ENCODE data around the gene MYO1B. TPM values are rescaled to one million over a fixed set of nuclear protein-coding genes. Genes with fewer than 3 reads are reported as not detected.

Gene MYO1B
- total and polyA plus RNA-seq, 2 of the 4 experiments (the other 2 are of a cell fraction), result 57.2 to 116 TPM

GRCh38 chr2:191253476-191253875 is 8.3 kb downstream of the MYO1B start:
- dilution Hi-C loops (cut with HindIII; ENCODE audit: low sequenced_read_pairs, unreplicated experiment) (no loop called here), in situ Hi-C loops (cut with MboI; ENCODE audit: low sequenced_read_pairs) (no loop called here), intact Hi-C loops (cut with micrococcal nuclease) (no loop called here)
- Histone ChIP-seq H3K9me1 (ENCODE audit: insufficient read depth, low read length) (peaks cover 34% of the 10 kb centered on the region), H3K9ac (ENCODE audit: low read depth, low read length) (no peak overlapping the region), H2BK5ac (ENCODE audit: low read depth, low read length, poor library complexity, severe bottlenecking) (no peak overlapping the region), H3K23ac (ENCODE audit: low read depth, low read length) (no peak overlapping the region), H2BK15ac (ENCODE audit: low read depth, low read length) (no peak overlapping the region), H3K79me1 (ENCODE audit: low read depth in 1 of 2, low read length in 2 of 2) (peaks cover 15 to 76% of the 10 kb centered on the region in 2 experiments), H4K8ac (ENCODE audit: low read depth in 2 of 2, low read length in 2 of 2) (no peak overlapping the region), H3K4ac (ENCODE audit: low read depth, low read length) (no peak overlapping the region), H3K36me3 (ENCODE audit: control insufficient read depth, insufficient read depth, low read length) (peaks cover 11% of the 10 kb centered on the region; the same call in 1 of the 2 replicates), H3K14ac (replicated peaks; ENCODE audit: low read depth, low read length) (peak overlapping the region; percentile 82; the same call in 1 of the 2 replicates), H3K27ac (ENCODE audit: insufficient read depth, low read length) (no peak overlapping the region), H4K91ac (ENCODE audit: insufficient read depth, low read depth, low read length) (no peak overlapping the region), H3K18ac (ENCODE audit: low read depth, low read length) (no peak overlapping the region), H3K4me3 (ENCODE audit: insufficient read depth, low read depth, low read length) (no peak overlapping the region), H3K27me3 (ENCODE audit: control insufficient read depth, insufficient read depth, low read length) (no peaks in the 10 kb centered on the region), H2AK5ac (ENCODE audit: low read depth, low read length) (no peak overlapping the region), H2AK9ac (replicated peaks; ENCODE audit: low read depth, low read length, poor library complexity) (no peak overlapping the region), H2BK120ac (ENCODE audit: low read depth, low read length) (no peak overlapping the region), H2AFZ (replicated peaks; ENCODE audit: low read length, poor library complexity) (no peak overlapping the region), H4K20me1 (ENCODE audit: insufficient read depth, low read length) (peaks cover 88% of the 10 kb centered on the region), H2BK20ac (ENCODE audit: low read depth, low read length) (no peak overlapping the region), H3K9me3 (ENCODE audit: control insufficient read depth, insufficient read depth, low read length) (no peaks in the 10 kb centered on the region), H3K4me1 (ENCODE audit: control insufficient read depth, insufficient read depth, low read length) (peaks cover 37% of the 10 kb centered on the region), H3K4me2 (ENCODE audit: low read depth, low read length) (peak overlapping the region; percentile 41; the same call in 1 of the 2 replicates), H3K56ac (ENCODE audit: extremely low read depth, insufficient read depth, low read length) (no peak overlapping the region), H4K5ac (ENCODE audit: low read depth, low read length) (no peak overlapping the region)
- no CpG with 5 or more reads among the region's 2 CpGs for WGBS, 2 experiments (ENCODE audit: extremely low coverage in 2 of 2, insufficient read length in 1 of 2)
- POLR2A ChIA-PET (ENCODE audit: unreplicated experiment), result no interaction called here
- TF ChIP-seq RCOR1 (IDR thresholded peaks at IDR 0.05; ENCODE audit: insufficient replicate concordance, low read length), result no peak
- no peak for TF ChIP-seq POLR2A (IDR thresholded peaks at IDR 0.05; ENCODE audit: low read depth, low read length)
- no peak for TF ChIP-seq MXI1 (IDR thresholded peaks at IDR 0.05; ENCODE audit: borderline replicate concordance, low read depth, low read length)
- no peak for TF ChIP-seq CEBPB (IDR thresholded peaks at IDR 0.05; ENCODE audit: low read depth, low read length)
- no peak for TF ChIP-seq CHD1 (IDR thresholded peaks at IDR 0.05; ENCODE audit: low read depth, low read length)
- no peak for TF ChIP-seq SMC3 (IDR thresholded peaks at IDR 0.05; ENCODE audit: low read depth, low read length)
- no peak for TF ChIP-seq CTCF (conservative IDR thresholded peaks at IDR 0.05; ENCODE audit: low read depth, low read length)
- TF ChIP-seq USF2 (IDR thresholded peaks at IDR 0.05; ENCODE audit: low read depth, low read length), result no peak
- TF ChIP-seq RAD21 (IDR thresholded peaks at IDR 0.05; ENCODE audit: low read length), result no peak
- TF ChIP-seq FOS (IDR thresholded peaks at IDR 0.05; ENCODE audit: low read depth, low read length), result no peak
- TF ChIP-seq ELK1 (IDR thresholded peaks at IDR 0.05; ENCODE audit: borderline replicate concordance, low read depth, low read length), result no peak
- no peak for TF ChIP-seq NFE2L2 (IDR thresholded peaks at IDR 0.05; ENCODE audit: low read depth, low read length)
- BruUV-seq (replicated peaks), result no TSS peak
- DNase-seq, result no peak
- CTCF ChIA-PET, result no interaction called here
- no peak for ATAC-seq (ENCODE audit: low read depth)

Measured in IMR-90 (cell line).